Tibial nerve (tissue), 4 donors: ENCODE data around the gene ECE1.
"Not testable (repeated sequence)": the region's sequence is repeated elsewhere in the genome, so short reads cannot be mapped to it uniquely, and the experiment has no call there.

Source experiments
- CTCF ChIP-seq, 5 experiments: fragments of 200-600 bp in 3 of 5; fragments of 450-650 bp in 2 of 5; sonication (generic) in 3 of 5; IDR thresholded peaks; one replicate each; pipeline ENCODE4 v1.5.1; 2016 to 2019; ENCODE audit warnings: antibody characterized with exemption in 5 of 5, mild to moderate bottlenecking in 3 of 5, moderate library complexity in 2 of 5
- EP300 ChIP-seq, 2 donors: sonication (generic); formaldehyde crosslinking; IDR thresholded peaks; one replicate each; pipeline ENCODE4 v1.6.1; 2017; ENCODE audit warnings: antibody characterized with exemption in 2 of 2, mild to moderate bottlenecking in 1 of 2

GRCh38 chr1:21208137-21208700 lies 82.0 kb downstream of the ECE1 start:
- not testable (repeated sequence) for TF ChIP-seq CTCF, EP300 (IDR thresholded peaks at IDR 0.05)
